ENCODE results near the gene OVOL2.
"Not testable (repeated sequence)": the region's sequence is repeated elsewhere in the genome, so short reads cannot be mapped to it uniquely, and the experiment has no call there.

OVOL2 gene

DNA sequence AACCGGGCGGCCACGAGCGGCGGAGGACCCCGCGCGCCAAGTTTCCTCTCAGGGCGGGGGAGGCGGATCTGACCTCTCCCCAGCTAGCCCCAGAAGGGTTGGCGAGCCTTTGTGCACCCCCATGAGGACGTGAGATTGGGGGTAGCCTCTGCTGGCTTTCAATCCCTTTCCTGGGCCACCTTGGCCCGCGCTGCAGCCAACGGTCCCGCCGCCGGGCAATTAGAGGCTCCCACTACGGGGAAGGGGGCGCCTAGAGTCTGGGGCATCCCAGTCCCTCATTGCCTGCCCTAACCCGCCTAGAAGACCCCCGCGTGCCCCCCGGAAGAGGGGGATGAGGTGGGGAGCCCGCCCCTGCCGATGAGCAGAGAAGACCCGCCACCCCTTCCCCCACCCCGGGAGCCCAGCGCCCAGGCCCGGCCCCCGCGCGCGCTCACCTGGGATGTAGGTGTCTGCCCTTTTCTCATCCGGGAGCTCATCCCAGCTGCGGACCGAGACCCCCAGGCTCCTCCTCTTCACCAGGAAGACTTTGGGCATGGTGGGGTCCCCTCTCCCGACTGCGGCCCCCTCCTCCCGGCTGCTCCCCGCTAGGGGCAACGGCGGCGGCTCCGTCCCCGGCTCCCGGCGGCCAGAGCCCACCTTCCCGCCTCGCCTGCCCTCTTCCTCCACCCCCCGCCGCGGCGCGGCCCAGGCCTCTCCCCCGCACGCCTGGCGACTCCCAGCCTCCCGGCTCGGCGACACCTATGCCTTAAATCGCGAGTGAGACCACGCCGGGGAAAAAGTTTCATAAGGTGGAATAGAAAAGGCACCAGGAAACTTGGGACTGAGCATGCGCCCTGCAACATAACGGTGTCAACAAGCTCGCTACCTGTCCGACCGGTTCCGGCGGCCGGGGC lies at the start of gene OVOL2:
TSS of gene OVOL2 (minus strand) at position 816 of the 893 bp plus-strand sequence. CDS start at position 534, 282 bp downstream.
- H3K4me3 ChIP-seq (ENCODE audit: low read depth, low read length) = no peak within 1 kb of the TSS
- TF ChIP-seq CTCF (IDR thresholded peaks at IDR 0.05; ENCODE audit: borderline replicate concordance, insufficient read depth, low read depth, low read length) = no peak

DNA sequence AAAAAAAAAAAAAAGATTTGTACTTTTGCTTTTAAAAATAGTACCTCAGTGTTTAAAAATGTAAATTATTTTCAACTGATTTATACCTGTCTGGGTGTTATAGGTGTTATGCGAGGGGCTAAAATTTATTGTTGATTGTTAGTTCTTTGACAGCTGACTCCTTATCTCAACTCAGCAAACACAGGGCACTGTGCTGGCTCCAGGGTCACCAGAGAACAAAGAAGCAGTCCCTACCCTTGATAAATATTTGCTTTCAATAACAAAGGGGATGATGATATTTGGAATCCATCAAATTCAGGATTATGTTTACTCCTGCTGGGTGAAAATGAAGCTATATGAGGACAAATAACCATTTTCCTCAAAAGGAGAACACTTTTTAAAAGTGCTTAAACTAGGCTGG lies 45.8 kb upstream of the OVOL2 start:
- H3K4me3 ChIP-seq (ENCODE audit: low read depth, low read length) = no peak overlapping the region
- TF ChIP-seq CTCF (IDR thresholded peaks at IDR 0.05; ENCODE audit: borderline replicate concordance, insufficient read depth, low read depth, low read length) = no peak

GRCh38 chr20:18101125-18101810 lies 43.6 kb upstream of the OVOL2 start:
- no peak for TF ChIP-seq CTCF (IDR thresholded peaks at IDR 0.05; ENCODE audit: borderline replicate concordance, insufficient read depth, low read depth, low read length)
- H3K4me3 ChIP-seq (ENCODE audit: low read depth, low read length) = no peak overlapping the region

GRCh38 chr20:18100569-18100968 lies 42.9 kb upstream of the OVOL2 start:
- not testable (repeated sequence) for H3K4me3 ChIP-seq (ENCODE audit: low read depth, low read length)

DNA sequence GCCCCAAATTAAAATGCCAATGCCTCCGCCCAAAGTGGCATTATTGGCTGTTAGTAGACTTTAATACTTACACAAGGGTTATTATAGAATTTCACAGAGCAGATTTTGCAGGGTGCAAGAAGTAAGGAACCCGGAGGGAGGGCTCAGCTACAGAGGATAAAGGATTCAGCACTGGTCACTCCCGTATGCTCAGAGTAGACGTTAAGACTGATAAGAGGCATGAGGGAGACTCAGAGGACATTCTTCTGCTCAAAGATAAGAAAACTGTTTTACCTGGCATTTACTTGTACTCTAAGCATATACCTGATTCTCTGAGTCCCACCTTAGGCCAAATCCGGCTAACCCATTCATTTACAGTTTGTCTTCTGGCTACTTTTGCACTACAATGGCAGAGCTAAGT lies 36.5 kb upstream of the OVOL2 start:
- no peak for TF ChIP-seq CTCF (IDR thresholded peaks at IDR 0.05; ENCODE audit: borderline replicate concordance, insufficient read depth, low read depth, low read length)
- no peak overlapping the region for H3K4me3 ChIP-seq (ENCODE audit: low read depth, low read length)

GRCh38 chr20:18093388-18093787 lies 35.7 kb upstream of the OVOL2 start:
- no peak for TF ChIP-seq CTCF (IDR thresholded peaks at IDR 0.05; ENCODE audit: borderline replicate concordance, insufficient read depth, low read depth, low read length)
- no peak overlapping the region for H3K4me3 ChIP-seq (ENCODE audit: low read depth, low read length)

GRCh38 chr20:18092890-18093289 lies 35.2 kb upstream of the OVOL2 start:
- TF ChIP-seq CTCF (IDR thresholded peaks at IDR 0.05; ENCODE audit: borderline replicate concordance, insufficient read depth, low read depth, low read length) = no peak
- H3K4me3 ChIP-seq (ENCODE audit: low read depth, low read length) = no peak overlapping the region

All from GM12875 (cell line).